ENCODE results near the gene SH3RF3. TPM values are rescaled to one million over a fixed set of nuclear protein-coding genes. Genes with fewer than 3 reads are reported as not detected.

Gene SH3RF3
- total and polyA plus RNA-seq, 5 donors from 2014 or later: 0.16 to 1.6 (median 0.76) TPM

DNA sequence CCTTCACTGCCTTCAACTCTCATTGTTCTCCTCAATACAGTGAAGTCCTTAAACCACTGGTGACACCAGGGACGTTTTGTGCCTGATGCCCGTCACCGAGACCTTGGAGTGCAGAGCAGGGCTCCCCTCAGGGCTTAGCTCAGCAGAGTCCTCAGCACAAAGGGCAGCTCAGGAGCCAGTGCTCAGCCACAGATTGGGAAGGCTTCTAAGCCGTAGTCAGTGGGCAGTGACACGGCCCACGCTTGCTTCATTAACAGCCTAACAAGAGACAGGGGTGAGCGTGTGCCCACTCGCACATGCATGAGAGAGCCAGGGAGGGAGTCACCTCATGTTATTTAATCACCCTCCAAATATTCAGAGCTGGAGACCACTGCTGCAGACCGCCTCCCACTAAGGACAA is 137.5 kb downstream of the SH3RF3 start:
- Mint-ChIP-seq H3K27me3 (peaks cover 4% of the 10 kb centered on the region), H3K27ac (peak overlapping the region in 1 of 3 donors; percentile 79), H3K9me3 (no peaks in the 10 kb centered on the region), H3K4me3 (no peak overlapping the region), H3K4me1 (peaks cover 0 to 32% (median 1%) of the 10 kb centered on the region in 4 donors), H3K36me3 (no peaks in the 10 kb centered on the region)
- no peak for DNase-seq
- H3K4me1 ChIP-seq (ENCODE audit: control insufficient read depth, insufficient read depth, low read length, poor library complexity, severe bottlenecking): no peaks in the 10 kb centered on the region
- no peaks in the 10 kb centered on the region for H3K9me3 ChIP-seq (ENCODE audit: control insufficient read depth in 2 of 2, low read length in 2 of 2)
- H3K27ac ChIP-seq (ENCODE audit: insufficient read depth, low read length, poor library complexity, severe bottlenecking): no peak overlapping the region
- no peak for ATAC-seq (ENCODE audit: low read depth in 2 of 2)
- H3K27me3 ChIP-seq (ENCODE audit: control insufficient read depth, insufficient read depth, low read length): no peaks in the 10 kb centered on the region
- H3K4me3 ChIP-seq (ENCODE audit: low read depth, low read length): no peak overlapping the region
- H3K36me3 ChIP-seq (ENCODE audit: control insufficient read depth, insufficient read depth, low read length): no peaks in the 10 kb centered on the region

DNA sequence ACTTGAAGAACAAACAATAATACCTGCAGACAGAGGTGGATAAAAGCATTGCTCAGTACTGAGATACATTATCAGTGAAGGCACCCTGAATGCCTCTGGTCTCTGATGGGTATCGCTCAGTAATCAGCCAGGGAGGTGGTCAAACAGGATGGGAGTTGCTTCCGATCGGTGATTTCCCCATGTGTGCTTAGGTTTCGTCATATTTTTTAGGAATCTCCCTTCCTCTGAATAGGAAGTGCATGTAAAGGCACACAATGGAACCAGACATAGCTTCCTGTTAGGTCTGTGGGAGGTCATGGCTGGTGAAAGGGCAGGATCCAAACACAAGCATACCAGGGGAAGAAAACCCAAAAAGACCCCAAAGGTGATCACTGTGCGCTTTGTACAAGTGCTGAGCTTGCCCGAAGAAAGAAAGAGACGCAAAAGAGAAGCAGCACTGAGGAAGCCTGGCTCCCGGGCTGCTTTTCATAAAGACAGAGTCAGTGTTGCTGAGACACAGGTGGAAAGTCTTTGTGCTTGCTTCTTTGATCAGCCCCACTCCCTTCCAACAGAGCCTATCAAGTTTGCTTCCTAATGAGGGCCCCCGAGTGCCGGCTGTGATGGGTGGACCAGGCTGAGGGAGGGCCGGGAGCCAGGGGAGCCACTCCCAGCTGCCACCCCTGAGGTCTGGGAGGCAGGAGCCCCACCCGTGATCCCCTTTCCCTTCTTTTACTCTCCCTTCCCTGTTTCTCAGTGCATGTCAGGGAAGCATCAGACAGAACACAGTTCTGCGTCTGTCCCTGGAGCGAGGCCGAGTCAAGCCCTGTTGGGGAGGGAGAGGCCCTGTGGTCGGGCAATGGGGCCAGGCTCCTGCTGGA is 138.2 kb downstream of the SH3RF3 start:
- no peak overlapping the region for H3K27ac ChIP-seq (ENCODE audit: insufficient read depth, low read length, poor library complexity, severe bottlenecking)
- no peaks in the 10 kb centered on the region for H3K36me3 ChIP-seq (ENCODE audit: control insufficient read depth, insufficient read depth, low read length)
- no peaks in the 10 kb centered on the region for H3K27me3 ChIP-seq (ENCODE audit: control insufficient read depth, insufficient read depth, low read length)
- no peaks in the 10 kb centered on the region for H3K9me3 ChIP-seq (ENCODE audit: control insufficient read depth in 2 of 2, low read length in 2 of 2)
- Mint-ChIP-seq H3K27ac (no peak overlapping the region), H3K9me3 (no peaks in the 10 kb centered on the region), H3K27me3 (peaks cover 4% of the 10 kb centered on the region), H3K4me3 (no peak overlapping the region), H3K4me1 (peaks cover 0 to 27% (median 1%) of the 10 kb centered on the region in 4 donors), H3K36me3 (no peaks in the 10 kb centered on the region)
- H3K4me1 ChIP-seq (ENCODE audit: control insufficient read depth, insufficient read depth, low read length, poor library complexity, severe bottlenecking): no peaks in the 10 kb centered on the region
- DNase-seq (no peak), ATAC-seq (ENCODE audit: low read depth in 2 of 2) (no peak)
- H3K4me3 ChIP-seq (ENCODE audit: low read depth, low read length): no peak overlapping the region

DNA sequence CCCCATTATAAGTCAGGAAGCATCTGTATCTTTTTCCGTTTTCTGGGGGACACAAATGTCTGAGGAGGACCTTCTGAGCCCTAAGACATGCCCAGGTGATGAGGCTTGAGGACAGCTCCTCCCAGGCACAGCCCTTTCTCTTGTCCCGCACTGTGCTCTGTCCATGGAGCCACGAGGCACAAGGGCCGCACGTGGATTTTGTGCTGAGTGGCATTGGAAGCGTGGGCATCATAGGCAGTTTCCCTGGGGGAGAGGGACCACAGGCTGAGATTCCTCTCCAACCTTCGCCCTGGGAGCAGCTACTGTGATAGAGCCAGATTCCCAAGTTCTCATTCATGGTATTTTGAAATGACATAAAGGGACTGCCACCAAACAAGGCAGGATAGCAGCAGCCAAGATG is 139.9 kb downstream of the SH3RF3 start:
- no peaks in the 10 kb centered on the region for H3K9me3 ChIP-seq (ENCODE audit: control insufficient read depth in 2 of 2, low read length in 2 of 2)
- peaks cover 0 to 38% (median 1%) of the 10 kb centered on the region in 4 donors for H3K4me1 Mint-ChIP-seq
- H3K27me3 Mint-ChIP-seq: peaks cover 4% of the 10 kb centered on the region
- no peaks in the 10 kb centered on the region for H3K9me3 Mint-ChIP-seq
- DNase-seq: no peak
- no peaks in the 10 kb centered on the region for H3K36me3 Mint-ChIP-seq
- no peak overlapping the region for H3K4me3 ChIP-seq (ENCODE audit: low read depth, low read length)
- no peak for ATAC-seq (ENCODE audit: low read depth in 2 of 2)
- H3K27me3 ChIP-seq (ENCODE audit: control insufficient read depth, insufficient read depth, low read length): no peaks in the 10 kb centered on the region
- H3K27ac Mint-ChIP-seq: no peak overlapping the region
- H3K4me3 Mint-ChIP-seq: no peak overlapping the region
- H3K27ac ChIP-seq (ENCODE audit: insufficient read depth, low read length, poor library complexity, severe bottlenecking): no peak overlapping the region
- H3K4me1 ChIP-seq (ENCODE audit: control insufficient read depth, insufficient read depth, low read length, poor library complexity, severe bottlenecking): no peaks in the 10 kb centered on the region
- H3K36me3 ChIP-seq (ENCODE audit: control insufficient read depth, insufficient read depth, low read length): no peaks in the 10 kb centered on the region

DNA sequence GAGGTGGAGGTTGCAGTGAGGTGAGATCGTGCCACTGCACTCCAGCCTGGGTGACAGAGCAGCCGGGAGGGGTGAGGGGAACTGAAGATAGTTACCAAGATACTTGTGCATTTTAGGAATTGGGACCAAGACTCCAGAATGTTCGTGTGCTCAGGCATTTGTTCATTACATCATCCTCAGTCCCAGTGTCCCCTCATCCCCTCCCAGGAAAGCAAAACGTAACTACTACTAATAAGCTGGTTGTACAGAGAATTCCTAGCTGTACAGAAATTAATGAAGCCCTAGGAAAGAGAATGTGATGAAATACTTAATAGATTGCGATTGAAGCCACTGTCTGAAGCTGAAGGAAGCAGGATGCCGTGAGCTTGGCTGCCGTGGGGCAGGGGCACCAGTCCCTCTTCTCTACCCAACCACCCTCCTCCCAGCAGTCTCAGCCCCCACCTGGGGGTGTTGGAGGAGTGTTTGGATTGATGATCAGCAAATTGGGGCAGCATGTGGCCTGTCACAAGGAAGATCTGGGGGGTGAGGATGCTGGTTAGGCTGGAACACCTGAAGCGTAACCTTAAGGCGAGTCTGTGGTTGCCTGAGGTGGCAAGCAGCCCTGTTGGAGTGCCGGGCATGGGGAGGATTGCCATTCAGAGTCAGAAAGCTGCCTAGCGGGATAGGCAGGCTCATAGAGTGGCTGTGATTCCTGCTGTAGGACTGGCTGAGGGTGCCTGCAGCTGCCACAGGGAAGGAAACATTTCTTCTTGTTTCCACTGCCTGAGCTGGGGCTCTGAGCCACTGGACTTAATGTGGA is 140.9 kb downstream of the SH3RF3 start:
- H3K27ac ChIP-seq (ENCODE audit: insufficient read depth, low read length, poor library complexity, severe bottlenecking): no peak overlapping the region
- no peak for ATAC-seq (ENCODE audit: low read depth in 2 of 2)
- Mint-ChIP-seq H3K4me3 (no peak overlapping the region), H3K4me1 (peaks cover 0 to 44% (median 2%) of the 10 kb centered on the region in 4 donors), H3K27ac (no peak overlapping the region), H3K36me3 (no peaks in the 10 kb centered on the region), H3K9me3 (no peaks in the 10 kb centered on the region), H3K27me3 (peaks cover 4% of the 10 kb centered on the region)
- H3K9me3 ChIP-seq (ENCODE audit: control insufficient read depth in 2 of 2, low read length in 2 of 2): no peaks in the 10 kb centered on the region
- H3K4me1 ChIP-seq (ENCODE audit: control insufficient read depth, insufficient read depth, low read length, poor library complexity, severe bottlenecking): no peaks in the 10 kb centered on the region
- H3K27me3 ChIP-seq (ENCODE audit: control insufficient read depth, insufficient read depth, low read length): no peaks in the 10 kb centered on the region
- DNase-seq: no peak
- H3K36me3 ChIP-seq (ENCODE audit: control insufficient read depth, insufficient read depth, low read length): no peaks in the 10 kb centered on the region
- no peak overlapping the region for H3K4me3 ChIP-seq (ENCODE audit: low read depth, low read length)

DNA sequence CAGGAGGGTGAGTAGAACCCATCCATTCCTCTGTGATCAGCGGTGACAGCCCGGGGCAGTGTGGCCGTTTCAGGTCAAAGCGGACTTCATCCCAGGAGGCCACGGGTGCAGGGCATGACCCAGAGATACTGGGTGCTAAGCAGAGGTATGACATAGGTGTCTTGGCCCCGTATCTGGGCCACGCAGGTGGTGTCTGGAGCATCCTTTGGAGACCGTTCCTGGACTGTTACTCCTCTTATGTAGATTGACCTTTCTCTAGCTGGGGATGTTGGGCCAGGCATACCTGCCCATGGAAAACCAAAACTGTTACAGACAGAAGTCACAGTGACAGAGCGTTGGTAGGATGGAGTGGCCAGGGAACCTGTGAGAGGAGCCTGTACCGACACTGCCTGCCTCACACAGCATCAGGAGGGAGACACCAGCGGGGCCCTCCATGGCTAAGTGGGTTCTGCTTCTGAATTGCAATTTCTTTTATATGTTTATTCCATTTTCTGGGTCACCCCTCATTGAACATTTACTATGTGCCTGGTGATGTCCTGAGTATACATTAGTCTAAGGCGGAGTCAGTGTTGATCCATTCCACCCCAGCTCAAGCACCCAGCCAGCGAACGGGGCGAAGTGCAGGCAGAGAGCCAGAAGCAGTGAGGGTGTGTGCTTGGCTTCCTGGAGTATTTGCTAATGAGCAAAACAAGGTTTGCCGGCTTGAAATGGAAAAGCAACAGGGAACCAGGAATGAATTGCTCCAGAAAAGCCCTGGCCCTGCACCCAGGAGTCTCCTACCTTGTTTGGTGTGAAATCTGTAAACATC is 141.7 kb downstream of the SH3RF3 start:
- no peak for ATAC-seq (ENCODE audit: low read depth in 2 of 2)
- Mint-ChIP-seq H3K27me3 (peaks cover 4% of the 10 kb centered on the region), H3K9me3 (no peaks in the 10 kb centered on the region), H3K4me1 (peaks cover 0 to 52% (median 4%) of the 10 kb centered on the region in 4 donors), H3K36me3 (no peaks in the 10 kb centered on the region), H3K4me3 (no peak overlapping the region), H3K27ac (peak overlapping the region in 2 of 3 donors; percentile 26 to 42)
- Histone ChIP-seq H3K4me3 (ENCODE audit: low read depth, low read length) (no peak overlapping the region), H3K9me3 (ENCODE audit: control insufficient read depth in 2 of 2, low read length in 2 of 2) (no peaks in the 10 kb centered on the region), H3K27me3 (ENCODE audit: control insufficient read depth, insufficient read depth, low read length) (no peaks in the 10 kb centered on the region), H3K27ac (ENCODE audit: insufficient read depth, low read length, poor library complexity, severe bottlenecking) (no peak overlapping the region), H3K36me3 (ENCODE audit: control insufficient read depth, insufficient read depth, low read length) (no peaks in the 10 kb centered on the region), H3K4me1 (ENCODE audit: control insufficient read depth, insufficient read depth, low read length, poor library complexity, severe bottlenecking) (no peaks in the 10 kb centered on the region)
- no peak for DNase-seq

DNA sequence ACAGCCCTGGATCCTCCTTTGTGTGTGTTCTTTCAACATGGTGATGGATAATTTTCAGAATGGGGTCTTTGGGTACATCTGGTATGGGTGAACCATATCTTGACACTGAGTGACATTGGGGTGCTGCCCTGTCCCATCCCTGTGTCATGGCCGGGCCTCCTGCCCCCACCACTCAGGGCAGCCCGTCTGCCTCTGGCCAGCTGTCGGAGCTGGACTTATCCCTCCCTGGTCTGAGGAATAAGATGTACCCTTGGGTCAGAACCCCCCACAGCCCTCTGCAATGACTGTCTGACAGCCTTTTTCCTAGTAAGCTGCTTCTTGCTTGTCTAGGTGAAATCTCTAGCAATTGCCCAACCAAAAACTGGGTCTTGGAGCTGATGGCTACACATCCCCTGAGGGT is 142.9 kb downstream of the SH3RF3 start:
- Mint-ChIP-seq H3K36me3 (no peaks in the 10 kb centered on the region), H3K4me1 (peaks cover 0 to 44% (median 6%) of the 10 kb centered on the region in 4 donors)
- H3K27me3 ChIP-seq (ENCODE audit: control insufficient read depth, insufficient read depth, low read length): no peaks in the 10 kb centered on the region

DNA sequence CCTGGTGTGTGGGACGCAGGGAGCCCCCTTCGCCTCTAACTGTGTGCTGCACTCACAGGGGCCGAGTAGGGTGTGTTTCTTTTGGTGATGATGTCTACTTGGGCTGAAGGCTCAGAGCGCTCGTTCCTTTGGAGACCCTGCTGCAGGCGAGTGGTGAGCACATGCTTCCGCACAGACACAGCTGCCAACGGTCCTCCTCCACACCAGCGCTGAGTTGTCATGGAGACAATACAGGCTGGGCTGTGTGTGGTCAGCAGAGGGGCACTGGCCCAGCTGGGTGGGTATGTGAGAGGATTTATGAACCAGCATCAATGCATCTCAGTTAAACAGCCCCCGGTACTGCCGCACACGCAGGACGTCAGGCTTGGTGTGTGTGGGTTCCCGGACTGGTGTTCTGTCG is 143.5 kb downstream of the SH3RF3 start:
- no peaks in the 10 kb centered on the region for H3K9me3 Mint-ChIP-seq

More for the DNA sequence above, 142.9 kb downstream of the SH3RF3 start:
- no peak overlapping the region for H3K27ac Mint-ChIP-seq
- Histone ChIP-seq H3K36me3 (ENCODE audit: control insufficient read depth, insufficient read depth, low read length) (no peaks in the 10 kb centered on the region), H3K4me3 (ENCODE audit: low read depth, low read length) (no peak overlapping the region), H3K27ac (ENCODE audit: insufficient read depth, low read length, poor library complexity, severe bottlenecking) (no peak overlapping the region), H3K9me3 (ENCODE audit: control insufficient read depth in 2 of 2, low read length in 2 of 2) (no peaks in the 10 kb centered on the region), H3K4me1 (ENCODE audit: control insufficient read depth, insufficient read depth, low read length, poor library complexity, severe bottlenecking) (no peaks in the 10 kb centered on the region)
- ATAC-seq (ENCODE audit: low read depth in 2 of 2) (no peak), DNase-seq (no peak)
- no peaks in the 10 kb centered on the region for H3K9me3 Mint-ChIP-seq
- H3K4me3 Mint-ChIP-seq: no peak overlapping the region
- H3K27me3 Mint-ChIP-seq: peaks cover 10% of the 10 kb centered on the region

More for the DNA sequence above, 143.5 kb downstream of the SH3RF3 start:
- H3K9me3 ChIP-seq (ENCODE audit: control insufficient read depth in 2 of 2, low read length in 2 of 2): no peaks in the 10 kb centered on the region
- no peaks in the 10 kb centered on the region for H3K36me3 ChIP-seq (ENCODE audit: control insufficient read depth, insufficient read depth, low read length)
- H3K27ac ChIP-seq (ENCODE audit: insufficient read depth, low read length, poor library complexity, severe bottlenecking): no peak overlapping the region
- Mint-ChIP-seq H3K4me3 (no peak overlapping the region), H3K27ac (no peak overlapping the region), H3K27me3 (peaks cover 10% of the 10 kb centered on the region), H3K4me1 (peaks cover 0 to 42% (median 7%) of the 10 kb centered on the region in 4 donors), H3K36me3 (no peaks in the 10 kb centered on the region)
- DNase-seq (no peak), ATAC-seq (ENCODE audit: low read depth in 2 of 2) (no peak)
- no peak overlapping the region for H3K4me3 ChIP-seq (ENCODE audit: low read depth, low read length)
- no peaks in the 10 kb centered on the region for H3K4me1 ChIP-seq (ENCODE audit: control insufficient read depth, insufficient read depth, low read length, poor library complexity, severe bottlenecking)
- H3K27me3 ChIP-seq (ENCODE audit: control insufficient read depth, insufficient read depth, low read length): no peaks in the 10 kb centered on the region
